SK-N-SH treated with all-trans-retinoic acid at 6 μM for 48 hours (cell line): Measurements from ENCODE around the gene MYH9.

ENCODE experiments used
- ATAC-seq: fragments of 200-7000 bp; cut with Tn5 transposase; 3 replicates; pipeline ENCODE4 v1.9.1; 2020; ENCODE audit warnings: mild to moderate bottlenecking, moderate library complexity
- ARNTL ChIP-seq: fragments of 450-650 bp; formaldehyde crosslinking; IDR thresholded peaks from 2 replicates; pipeline ENCODE4 v1.5.0; 2020; ENCODE audit warnings: low read depth, mild to moderate bottlenecking, moderate library complexity, borderline replicate concordance
- BACH2 ChIP-seq: fragments of 250-450 bp; sonication (Bioruptor Pico); IDR thresholded peaks from 2 replicates; pipeline ENCODE4 v1.9.0; 2021; ENCODE audit warnings: mild to moderate bottlenecking, borderline replicate concordance
- CREB5 ChIP-seq: fragments of 250-450 bp; sonication (Bioruptor Pico); IDR thresholded peaks from 2 replicates; pipeline ENCODE4 v1.5.1; 2020; ENCODE audit warnings: low read depth, mild to moderate bottlenecking, moderate library complexity
- CSRNP3 ChIP-seq: fragments of 250-450 bp; sonication (Bioruptor Pico); IDR thresholded peaks from 2 replicates; pipeline ENCODE4 v1.5.1; 2021; ENCODE audit warnings: mild to moderate bottlenecking, moderate library complexity
- ESRRG ChIP-seq: fragments of 250-450 bp; sonication (Bioruptor Pico); IDR thresholded peaks from 2 replicates; pipeline ENCODE4 v1.6.1; 2021; ENCODE audit warnings: mild to moderate bottlenecking
- GLIS3 ChIP-seq: fragments of 250-450 bp; sonication (Bioruptor Pico); IDR thresholded peaks from 2 replicates; pipeline ENCODE4 v1.5.0; 2020; ENCODE audit warnings: mild to moderate bottlenecking, moderate library complexity
- ISL1 ChIP-seq: fragments of 250-450 bp; sonication (Bioruptor Pico); IDR thresholded peaks from 2 replicates; pipeline ENCODE4 v2.1.2; 2022; ENCODE audit warnings: mild to moderate bottlenecking, moderate library complexity
- OSR1 ChIP-seq: fragments of 250-450 bp; sonication (Bioruptor Pico); IDR thresholded peaks from 2 replicates; pipeline ENCODE4 v1.8.0; 2022; ENCODE audit warnings: moderate library complexity, mild to moderate bottlenecking, inconsistent platforms
- PATZ1 ChIP-seq: fragments of 250-450 bp; sonication (Bioruptor Pico); IDR thresholded peaks from 2 replicates; pipeline ENCODE4 v1.8.0; 2020; ENCODE audit warnings: mild to moderate bottlenecking, moderate library complexity, borderline replicate concordance
- POU6F1 ChIP-seq: fragments of 250-450 bp; sonication (Bioruptor Pico); IDR thresholded peaks from 2 replicates; pipeline ENCODE4 v1.8.0; 2021; ENCODE audit warnings: low read depth, mild to moderate bottlenecking, moderate library complexity, borderline replicate concordance
- PPARA ChIP-seq: fragments of 250-450 bp; sonication (Bioruptor Pico); IDR thresholded peaks from 2 replicates; pipeline ENCODE4 v1.5.0; 2020; ENCODE audit warnings: mild to moderate bottlenecking, borderline replicate concordance
- RARB ChIP-seq: fragments of 250-450 bp; sonication (Bioruptor Pico); IDR thresholded peaks from 2 replicates; pipeline ENCODE4 v1.8.0; 2021; ENCODE audit warnings: mild to moderate bottlenecking, moderate library complexity
- SNAI2 ChIP-seq: fragments of 250-450 bp; sonication (Bioruptor Pico); IDR thresholded peaks from 2 replicates; pipeline ENCODE4 v1.5.0; 2020; ENCODE audit warnings: mild to moderate bottlenecking, moderate library complexity
- TCF4 ChIP-seq: fragments of 250-450 bp; sonication (Bioruptor Pico); IDR thresholded peaks from 2 replicates; pipeline ENCODE4 v1.8.0; 2021; ENCODE audit warnings: mild to moderate bottlenecking, moderate library complexity, borderline replicate concordance
- TOX ChIP-seq: fragments of 250-450 bp; sonication (Bioruptor Pico); IDR thresholded peaks from 2 replicates; pipeline ENCODE4 v1.8.0; 2021; ENCODE audit warnings: mild to moderate bottlenecking, moderate library complexity, borderline replicate concordance
- TSHZ2 ChIP-seq: fragments of 250-450 bp; sonication (Bioruptor Pico); IDR thresholded peaks from 2 replicates; pipeline ENCODE4 v1.5.0; 2020; ENCODE audit warnings: mild to moderate bottlenecking, moderate library complexity
- ZC3H10 ChIP-seq: fragments of 250-450 bp; sonication (Bioruptor Pico); IDR thresholded peaks from 2 replicates; pipeline ENCODE4 v1.5.1; 2021; ENCODE audit warnings: mild to moderate bottlenecking, moderate library complexity
- ZFP3 ChIP-seq: fragments of 250-450 bp; sonication (Bioruptor Pico); IDR thresholded peaks from 2 replicates; pipeline ENCODE4 v1.5.0; 2020; ENCODE audit warnings: mild to moderate bottlenecking, moderate library complexity
- ZFP30 ChIP-seq: fragments of 450-650 bp; formaldehyde crosslinking; IDR thresholded peaks from 2 replicates; pipeline ENCODE4 v1.5.0; 2022; ENCODE audit warnings: mild to moderate bottlenecking, moderate library complexity
- ZNF565 ChIP-seq: fragments of 450-650 bp; formaldehyde crosslinking; conservative IDR thresholded peaks from 2 replicates; pipeline ENCODE4 v1.5.0; 2020; ENCODE audit warnings: low read depth, mild to moderate bottlenecking, moderate library complexity
- ZNF70 ChIP-seq: fragments of 450-650 bp; formaldehyde crosslinking; IDR thresholded peaks from 2 replicates; pipeline ENCODE4 v1.5.0; 2020; ENCODE audit warnings: mild to moderate bottlenecking, moderate library complexity
- ZNF8 ChIP-seq: fragments of 450-650 bp; formaldehyde crosslinking; IDR thresholded peaks from 2 replicates; pipeline ENCODE4 v1.5.0; 2020; ENCODE audit warnings: mild to moderate bottlenecking, moderate library complexity

MYH9 gene

GRCh38 chr22:36294801-36295200, 93.0 kb downstream of the MYH9 start:
- no peak for ATAC-seq
- TF ChIP-seq BACH2 (CRISPR knock-in tag) = no peak
- no peak for TF ChIP-seq PPARA (CRISPR knock-in tag)
- no peak for TF ChIP-seq CSRNP3 (CRISPR knock-in tag)
- no peak for TF ChIP-seq CREB5 (CRISPR knock-in tag)
- no peak for TF ChIP-seq ZC3H10 (CRISPR knock-in tag)
- no peak for TF ChIP-seq POU6F1
- TF ChIP-seq ZFP30 (CRISPR knock-in tag) = no peak
- TF ChIP-seq PATZ1 = no peak
- no peak for TF ChIP-seq ZNF565
- TF ChIP-seq TOX (CRISPR knock-in tag) = no peak
- no peak for TF ChIP-seq ISL1 (CRISPR knock-in tag)
- no peak for TF ChIP-seq ZNF70 (CRISPR knock-in tag)
- no peak for TF ChIP-seq OSR1
- TF ChIP-seq TCF4 (CRISPR knock-in tag) = no peak
- no peak for TF ChIP-seq ZFP3 (CRISPR knock-in tag)
- TF ChIP-seq SNAI2 (CRISPR knock-in tag) = no peak
- no peak for TF ChIP-seq ARNTL (CRISPR knock-in tag)
- TF ChIP-seq GLIS3 (CRISPR knock-in tag) = no peak
- TF ChIP-seq ESRRG (CRISPR knock-in tag) = no peak
- no peak for TF ChIP-seq RARB (CRISPR knock-in tag)

GRCh38 chr22:36294293-36294620, 93.5 kb downstream of the MYH9 start:
- TF ChIP-seq TSHZ2 (CRISPR knock-in tag) (no peak), ZNF565 (no peak), ZFP3 (CRISPR knock-in tag) (no peak), ZNF8 (CRISPR knock-in tag) (no peak), TOX (CRISPR knock-in tag) (no peak), OSR1 (no peak), ZC3H10 (CRISPR knock-in tag) (no peak), RARB (CRISPR knock-in tag) (no peak), SNAI2 (CRISPR knock-in tag) (no peak), POU6F1 (no peak), ESRRG (CRISPR knock-in tag) (no peak), ISL1 (CRISPR knock-in tag) (no peak), GLIS3 (CRISPR knock-in tag) (no peak), ZNF70 (CRISPR knock-in tag) (no peak)

More at GRCh38 chr22:36294293-36294620, 93.5 kb downstream of the MYH9 start:
- ATAC-seq = no peak
